KOPT-K1 (cell line): ENCODE results near the gene DEXI.
"Not testable (repeated sequence)": the region's sequence is repeated elsewhere in the genome, so short reads cannot be mapped to it uniquely, and the experiment has no call there.

Experiments
- H3K27ac ChIP-seq: fragments of 200-600 bp; sonication (generic); 2 replicates; pipeline ENCODE4 v1.5.1; 2016; ENCODE audit warnings: antibody characterized with exemption, mild to moderate bottlenecking, low read depth, low read length; ENCODE audit not compliant: poor library complexity, severe bottlenecking
- H3K36me3 ChIP-seq: fragments of 200-600 bp; sonication (generic); 2 replicates; pipeline ENCODE4 v1.5.1; 2017; ENCODE audit warnings: antibody characterized with exemption, mild to moderate bottlenecking, low read length, moderate library complexity; ENCODE audit not compliant: insufficient read depth
- H3K9me3 ChIP-seq: fragments of 200-600 bp; sonication (generic); 2 replicates; pipeline ENCODE4 v1.5.1; 2017; ENCODE audit warnings: antibody characterized with exemption, low read length, mild to moderate bottlenecking; ENCODE audit not compliant: insufficient read depth, poor library complexity, severe bottlenecking

Gene DEXI

DNA sequence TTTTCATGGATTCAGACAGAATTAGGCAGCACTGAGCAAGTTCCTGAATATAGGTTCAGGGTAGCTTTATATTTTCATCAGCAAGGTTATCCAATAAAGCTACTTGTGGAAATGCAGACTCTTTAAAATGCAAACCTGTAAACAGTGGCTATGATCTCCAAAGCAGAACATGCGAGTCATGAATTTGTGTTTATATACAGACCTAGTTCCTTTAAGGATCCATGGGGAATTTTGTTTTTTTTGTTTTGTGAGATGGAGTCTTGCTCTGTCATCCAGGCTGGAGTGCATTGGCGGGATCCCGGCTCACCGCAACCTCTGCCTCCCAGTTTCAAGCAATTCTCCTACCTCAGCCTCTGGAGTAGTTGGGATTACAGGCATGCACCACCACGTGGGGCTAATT, 16.9 kb upstream of the DEXI start:
- Histone ChIP-seq H3K36me3 (peaks cover 43% of the 10 kb centered on the region), H3K27ac (no peak overlapping the region), H3K9me3 (no peaks in the 10 kb centered on the region)

GRCh38 chr16:10957771-10958482, 15.7 kb upstream of the DEXI start:
- Histone ChIP-seq H3K9me3 (no peaks in the 10 kb centered on the region), H3K36me3 (peaks cover 32% of the 10 kb centered on the region), H3K27ac (no peak overlapping the region)

- H3K9me3 ChIP-seq: no peaks in the 10 kb centered on the region
- H3K27ac ChIP-seq: peak overlapping the region; percentile 34
- H3K36me3 ChIP-seq: peaks cover 19% of the 10 kb centered on the region
Measured at GRCh38 chr16:10954903-10955302, 12.6 kb upstream of the DEXI start.

DNA sequence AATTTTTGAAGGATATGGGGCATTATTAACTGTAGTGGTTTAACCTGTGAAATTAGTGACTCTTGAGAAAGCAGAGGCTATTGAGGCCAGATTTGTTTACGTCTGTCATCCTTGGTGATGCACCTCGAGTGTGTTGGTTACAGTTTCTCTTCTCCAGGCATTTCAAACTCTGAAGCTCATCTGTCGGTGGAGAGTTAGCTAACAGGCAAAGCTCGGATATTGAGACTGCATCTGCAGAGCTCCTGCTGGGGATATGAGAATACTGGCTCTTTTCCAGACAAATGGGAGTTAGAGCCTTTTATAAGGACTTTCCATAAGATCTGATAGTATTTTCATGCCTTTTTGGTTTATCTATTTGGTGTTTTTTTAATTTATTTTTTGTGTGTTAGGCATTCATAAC, 8.8 kb upstream of the DEXI start:
- H3K27ac ChIP-seq: no peak overlapping the region
- no peaks in the 10 kb centered on the region for H3K36me3 ChIP-seq
- no peaks in the 10 kb centered on the region for H3K9me3 ChIP-seq

- H3K27ac ChIP-seq: no peak overlapping the region
- no peaks in the 10 kb centered on the region for H3K36me3 ChIP-seq
Measured at GRCh38 chr16:10950393-10950792, 8.1 kb upstream of the DEXI start.

DNA sequence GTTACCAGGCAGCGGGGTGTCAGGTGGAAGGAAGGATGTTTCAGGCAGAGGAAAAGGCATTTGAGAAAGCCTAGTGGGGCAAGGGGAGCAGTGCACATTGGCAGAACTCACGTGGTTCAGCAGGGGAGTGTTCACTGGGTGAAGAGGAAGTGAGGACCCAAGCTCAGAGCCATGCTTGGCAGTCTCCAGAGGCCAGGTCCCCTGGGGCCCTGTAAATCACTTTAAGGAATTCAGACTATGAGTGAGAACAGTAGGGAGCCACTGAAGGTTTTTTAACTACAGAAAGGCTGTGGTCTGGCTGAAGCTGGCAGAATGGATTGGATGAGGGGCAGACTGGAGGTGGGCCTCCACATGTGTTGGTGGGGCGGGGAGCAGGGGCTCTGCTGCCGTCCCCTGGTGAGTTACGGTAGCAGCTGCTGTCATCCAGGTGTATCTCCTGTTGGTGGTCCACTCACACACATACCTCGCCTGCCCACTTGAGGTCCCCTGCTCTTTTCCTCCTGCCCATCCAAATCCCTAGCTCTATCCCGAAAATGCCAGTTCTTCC, 7.2 kb upstream of the DEXI start:
- H3K27ac ChIP-seq: peak overlapping the region; percentile 32
- no peaks in the 10 kb centered on the region for H3K36me3 ChIP-seq
- H3K9me3 ChIP-seq: no peaks in the 10 kb centered on the region

More at GRCh38 chr16:10950393-10950792, 8.1 kb upstream of the DEXI start:
- H3K9me3 ChIP-seq: no peaks in the 10 kb centered on the region

- Histone ChIP-seq H3K9me3 (no peaks in the 10 kb centered on the region), H3K36me3 (no peaks in the 10 kb centered on the region), H3K27ac (no peak overlapping the region)
Measured at GRCh38 chr16:10947211-10947787, 5.0 kb upstream of the DEXI start.

- Histone ChIP-seq H3K9me3 (no peaks in the 10 kb centered on the region), H3K36me3 (no peaks in the 10 kb centered on the region), H3K27ac (no peak overlapping the region)
Measured at GRCh38 chr16:10946308-10946707, 4.0 kb upstream of the DEXI start.

DNA sequence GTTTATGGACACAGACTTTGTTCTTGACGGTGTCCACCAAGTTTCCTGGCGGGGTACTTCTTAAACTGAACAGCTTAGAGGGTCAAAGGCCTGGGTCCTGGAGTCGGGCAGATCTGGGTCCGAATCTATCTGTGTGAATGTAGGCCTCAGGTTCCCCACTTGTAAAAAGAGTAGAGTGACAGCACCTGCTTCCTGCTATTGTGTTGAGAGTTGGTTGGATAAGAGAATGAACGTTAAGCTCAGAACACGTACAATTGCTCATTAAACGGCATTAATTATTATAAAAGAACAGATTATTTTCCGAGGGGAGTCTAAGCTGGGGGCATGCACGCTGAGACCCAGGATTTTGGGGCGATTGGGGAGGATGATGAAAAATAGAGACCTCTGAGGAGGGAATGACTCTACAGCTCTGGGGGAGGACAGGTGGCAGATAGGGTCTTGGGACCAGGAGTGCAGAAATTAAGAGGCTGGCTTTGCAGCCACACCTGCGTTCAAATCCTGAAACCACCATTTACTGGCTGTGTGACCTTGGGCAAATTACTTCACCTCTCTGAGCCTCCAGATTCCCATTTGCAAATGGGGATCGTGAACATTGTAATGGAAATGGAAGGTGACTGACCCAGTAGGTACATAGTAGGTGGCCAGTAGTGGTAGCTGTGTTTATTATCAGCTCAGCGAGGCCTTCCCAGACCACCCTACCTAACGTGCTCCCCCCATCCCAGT, 3.0 kb upstream of the DEXI start:
- Histone ChIP-seq H3K27ac (peak overlapping the region; percentile 70), H3K36me3 (no peaks in the 10 kb centered on the region), H3K9me3 (no peaks in the 10 kb centered on the region)

DNA sequence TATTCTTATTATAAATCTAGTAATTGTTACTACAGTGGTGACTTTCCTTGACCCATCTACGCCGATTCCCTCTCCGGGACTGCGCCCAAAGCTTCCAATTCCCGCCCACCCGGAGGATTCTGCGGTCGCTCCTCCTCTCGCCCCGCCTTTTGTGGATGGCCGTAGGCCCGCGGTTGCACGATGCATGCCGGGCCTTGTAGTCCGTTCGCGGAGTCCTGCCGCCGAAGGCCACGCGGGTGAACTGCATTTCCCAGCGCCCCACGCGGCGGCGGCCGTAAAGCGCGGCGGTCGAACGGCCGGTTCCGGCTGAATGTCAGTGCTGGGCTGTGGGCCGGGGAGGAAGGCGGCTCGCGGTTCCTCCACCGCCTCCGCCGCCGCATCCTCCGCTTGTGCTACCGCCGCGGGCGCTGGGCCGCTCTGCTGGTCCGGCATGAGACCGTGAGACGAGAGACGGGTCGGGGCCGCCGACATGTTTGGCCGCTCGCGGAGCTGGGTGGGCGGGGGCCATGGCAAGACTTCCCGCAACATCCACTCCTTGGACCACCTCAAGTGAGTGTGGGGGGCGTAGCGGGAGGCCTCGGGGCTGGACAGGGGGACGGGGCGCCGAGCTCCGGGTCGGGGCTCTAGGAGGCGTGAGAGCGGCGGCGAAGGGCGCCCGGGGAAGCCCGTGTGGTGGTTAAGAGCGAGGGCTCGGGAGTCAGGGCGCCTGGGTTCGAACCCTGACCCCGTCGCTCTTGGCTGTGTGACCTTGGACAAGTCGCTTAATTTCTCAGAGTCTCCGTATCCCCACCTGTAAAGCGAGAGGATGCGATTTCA, 2.2 kb upstream of the DEXI start, which contains the start of gene CLEC16A:
Gene CLEC16A (plus strand): TSS at position 316 of the 816 bp plus-strand sequence. CDS start 154 bp downstream, at position 470.
- H3K36me3 ChIP-seq: peaks cover 5% of the 10 kb centered on the region; the same call in 1 of the 2 replicates
- H3K27ac ChIP-seq: peak within 1 kb of the TSS; percentile 70
- H3K9me3 ChIP-seq: no peaks in the 10 kb centered on the region

DNA sequence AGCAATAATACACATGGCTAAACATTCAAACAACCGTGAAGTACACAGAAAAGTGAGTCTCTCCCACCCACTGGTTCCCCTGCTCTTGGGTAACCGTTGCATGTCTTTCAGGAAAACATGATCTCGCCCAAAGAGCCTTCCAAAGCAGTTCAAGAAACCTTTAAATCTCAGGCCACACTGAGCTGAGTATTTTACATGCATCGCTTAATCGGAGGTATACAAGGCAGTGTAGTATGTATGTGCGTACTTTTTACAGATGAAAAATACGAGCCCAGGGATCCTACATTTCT, 741 bp upstream of the DEXI start:
- Histone ChIP-seq H3K27ac (no peak overlapping the region), H3K36me3 (peaks cover 19% of the 10 kb centered on the region), H3K9me3 (no peaks in the 10 kb centered on the region)

- H3K9me3 ChIP-seq: not testable (repeated sequence)
- Histone ChIP-seq H3K27ac (peak overlapping the region; percentile 61), H3K36me3 (peaks cover 30% of the 10 kb centered on the region)
Measured at GRCh38 chr16:10941935-10942351, 325 bp downstream of the DEXI start.

- H3K27ac ChIP-seq: peak overlapping the region; percentile 61
- H3K36me3 ChIP-seq: peaks cover 35% of the 10 kb centered on the region
- H3K9me3 ChIP-seq: no peaks in the 10 kb centered on the region
Measured at GRCh38 chr16:10941127-10941933, 938 bp downstream of the DEXI start.

DNA sequence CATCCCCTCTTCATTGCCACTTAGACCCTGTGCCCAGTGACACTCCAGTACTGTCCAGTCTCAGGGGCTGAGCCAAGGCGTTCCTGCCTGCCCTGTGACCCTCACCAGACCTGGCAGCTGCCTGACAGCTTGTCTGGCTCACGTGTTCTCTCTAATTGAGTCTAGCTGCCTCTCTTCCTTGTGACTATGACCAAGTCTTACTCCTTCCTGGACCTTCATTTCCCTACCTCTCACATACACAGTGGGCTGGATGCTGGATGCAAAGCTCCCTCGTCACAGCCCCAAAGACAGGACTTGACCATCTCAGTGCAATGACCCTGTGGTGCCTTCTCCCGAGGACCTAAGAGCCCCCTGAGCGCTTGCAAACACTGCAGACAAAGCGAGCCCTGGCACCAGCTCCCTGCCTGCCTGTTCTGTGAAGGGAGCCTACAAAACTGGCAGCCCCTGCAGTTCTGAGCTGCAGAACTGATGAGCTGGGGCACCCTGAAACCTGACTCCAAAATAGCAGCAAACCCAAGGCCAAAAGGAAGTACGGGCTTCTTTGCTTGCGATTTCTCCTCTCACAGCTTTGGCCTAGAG, 1.7 kb downstream of the DEXI start:
- no peaks in the 10 kb centered on the region for H3K9me3 ChIP-seq
- no peak overlapping the region for H3K27ac ChIP-seq
- peaks cover 40% of the 10 kb centered on the region for H3K36me3 ChIP-seq
